ENCODE measurements around the gene ANTXR1.

ANTXR1 gene

DNA sequence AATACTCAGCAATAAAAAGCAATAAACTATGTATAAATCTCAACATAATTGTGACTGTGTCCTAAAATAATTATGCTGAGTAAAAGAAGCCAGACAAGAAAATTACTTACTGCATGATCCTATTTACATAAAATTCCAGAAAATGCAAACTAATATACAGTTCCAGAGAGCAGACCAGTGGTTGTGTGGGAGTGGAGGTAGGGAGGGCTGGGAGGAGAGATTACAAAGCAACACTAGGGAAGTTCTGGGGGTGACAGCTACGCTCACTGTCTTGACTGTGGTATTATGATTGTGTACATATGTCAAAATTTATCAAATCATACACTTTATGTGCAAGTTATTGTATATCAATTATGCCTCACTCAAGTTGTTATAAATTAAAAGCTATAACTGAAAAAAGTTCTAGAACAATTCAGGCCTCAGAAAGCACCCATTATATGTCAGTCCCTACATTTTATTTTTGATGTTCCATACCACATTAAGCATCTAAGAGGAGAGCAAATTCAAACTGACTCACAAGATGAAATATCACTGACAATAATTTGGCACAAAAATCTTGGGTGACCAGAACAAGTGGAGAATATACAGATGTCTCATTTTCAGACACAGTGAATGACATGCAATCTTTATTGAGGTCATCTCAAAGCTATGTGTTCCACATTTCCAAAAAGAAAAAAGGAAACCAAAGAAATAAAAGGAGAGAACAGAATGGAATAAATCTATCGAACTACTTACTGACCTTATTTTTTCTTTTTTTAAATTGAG is 85.1 kb downstream of the ANTXR1 start:
- DNase-seq (ENCODE audit: low spot score): no peak

DNA sequence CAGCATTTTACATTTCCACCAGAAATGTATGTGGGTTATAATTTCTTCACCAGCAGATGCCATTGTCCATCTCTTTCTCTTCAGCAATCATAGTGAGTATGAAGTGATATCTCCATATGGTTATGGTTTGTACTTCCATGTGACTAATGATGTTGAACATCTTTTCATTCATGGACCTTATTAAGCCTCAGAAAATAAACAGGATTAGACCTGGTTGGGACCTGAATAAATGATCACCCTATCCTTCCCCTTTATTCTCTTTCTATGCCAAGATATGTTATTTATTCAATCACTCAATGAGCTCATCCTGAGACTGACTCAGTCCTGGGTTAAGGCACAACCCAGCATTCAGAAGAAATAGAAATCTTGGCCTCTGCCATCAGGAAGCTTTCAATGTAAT is 86.6 kb downstream of the ANTXR1 start:
- DNase-seq (ENCODE audit: low spot score): no peak

DNA sequence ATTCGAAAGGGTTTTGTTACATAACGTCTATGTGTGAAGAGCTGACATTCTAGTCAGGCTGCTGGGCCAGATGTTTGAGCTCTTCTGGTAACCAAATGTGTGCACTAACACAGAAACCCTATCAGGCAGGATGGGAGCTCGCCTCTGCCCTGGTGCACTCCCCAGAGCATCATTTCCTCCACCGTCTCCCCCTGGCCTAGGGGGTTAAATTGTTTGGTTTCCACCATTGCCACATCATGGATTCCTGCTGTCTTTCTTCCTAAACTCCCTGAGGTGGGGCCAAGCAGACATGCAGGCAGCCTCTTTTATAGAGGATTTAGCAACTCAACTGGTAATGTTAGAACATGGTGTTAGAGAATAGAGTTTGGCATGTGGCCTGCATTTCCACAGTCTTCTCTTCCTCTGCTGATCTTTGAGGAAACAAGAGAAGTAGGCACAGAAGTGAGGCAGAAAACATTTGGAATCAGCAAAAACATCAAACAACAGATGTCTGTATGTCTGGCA is 87.3 kb downstream of the ANTXR1 start:
- no peak for DNase-seq (ENCODE audit: low spot score)

DNA sequence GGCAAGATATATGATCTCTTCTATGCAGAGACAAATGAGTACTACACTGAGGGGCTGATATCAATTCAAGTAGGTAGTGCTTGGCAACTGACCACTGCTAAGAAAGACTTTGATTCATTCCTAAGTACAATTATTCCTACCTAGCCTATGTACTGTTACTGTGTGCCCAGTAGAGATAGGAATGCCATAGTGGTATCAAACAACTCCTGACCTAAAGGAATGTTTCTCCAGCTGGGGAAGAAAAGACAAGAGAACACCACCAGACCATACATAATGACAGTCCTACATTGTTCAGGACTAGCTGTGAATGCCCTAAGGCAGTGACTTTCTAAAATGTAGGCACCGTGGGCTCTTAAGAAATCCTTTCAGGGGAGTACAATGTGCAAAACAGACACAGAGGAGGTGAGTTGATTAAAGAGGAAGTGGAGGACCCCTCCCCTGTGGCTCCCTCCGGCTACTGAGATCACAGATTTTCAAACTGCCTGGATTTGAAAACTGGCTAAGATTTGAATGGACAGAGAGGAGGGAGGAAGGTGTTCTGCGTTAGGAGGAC is 89.1 kb downstream of the ANTXR1 start:
- no peak for DNase-seq (ENCODE audit: low spot score)

GRCh38 chr2:69103419-69103818 is 90.4 kb downstream of the ANTXR1 start:
- DNase-seq (ENCODE audit: low spot score): no peak

- no peak for DNase-seq (ENCODE audit: low spot score)
Measured at GRCh38 chr2:69104261-69104660, 91.3 kb downstream of the ANTXR1 start.

DNA sequence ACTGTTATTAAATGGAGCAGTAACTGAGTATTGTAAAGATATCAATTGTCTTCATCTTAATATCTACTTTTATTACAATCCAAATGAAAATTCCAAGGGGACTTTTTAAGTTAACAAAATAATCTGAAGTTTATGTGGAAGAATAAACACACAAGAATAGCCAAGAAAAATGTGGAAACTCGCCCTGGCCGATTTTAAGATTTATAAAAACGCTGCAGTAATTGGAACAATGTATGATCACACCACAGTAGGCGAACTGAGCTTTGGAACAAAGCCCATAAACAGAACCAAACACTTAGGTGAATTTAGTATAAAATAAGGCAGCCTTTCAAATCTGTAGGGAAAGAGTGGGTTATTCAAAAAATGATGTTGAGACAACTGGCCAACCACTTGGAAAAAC is 96.3 kb downstream of the ANTXR1 start:
- DNase-seq (ENCODE audit: low spot score): no peak

- no peak for DNase-seq (ENCODE audit: low spot score)
Measured at GRCh38 chr2:69111076-69111475, 98.1 kb downstream of the ANTXR1 start.

- DNase-seq (ENCODE audit: low spot score): no peak
Measured at GRCh38 chr2:69113627-69114026, 100.6 kb downstream of the ANTXR1 start.

GRCh38 chr2:69114534-69114933 is 101.6 kb downstream of the ANTXR1 start:
- no peak for DNase-seq (ENCODE audit: low spot score)

- DNase-seq (ENCODE audit: low spot score): no peak
Measured at GRCh38 chr2:69116438-69116837, 103.5 kb downstream of the ANTXR1 start.

GRCh38 chr2:69118609-69119008 is 105.6 kb downstream of the ANTXR1 start:
- no peak for DNase-seq (ENCODE audit: low spot score)

DNA sequence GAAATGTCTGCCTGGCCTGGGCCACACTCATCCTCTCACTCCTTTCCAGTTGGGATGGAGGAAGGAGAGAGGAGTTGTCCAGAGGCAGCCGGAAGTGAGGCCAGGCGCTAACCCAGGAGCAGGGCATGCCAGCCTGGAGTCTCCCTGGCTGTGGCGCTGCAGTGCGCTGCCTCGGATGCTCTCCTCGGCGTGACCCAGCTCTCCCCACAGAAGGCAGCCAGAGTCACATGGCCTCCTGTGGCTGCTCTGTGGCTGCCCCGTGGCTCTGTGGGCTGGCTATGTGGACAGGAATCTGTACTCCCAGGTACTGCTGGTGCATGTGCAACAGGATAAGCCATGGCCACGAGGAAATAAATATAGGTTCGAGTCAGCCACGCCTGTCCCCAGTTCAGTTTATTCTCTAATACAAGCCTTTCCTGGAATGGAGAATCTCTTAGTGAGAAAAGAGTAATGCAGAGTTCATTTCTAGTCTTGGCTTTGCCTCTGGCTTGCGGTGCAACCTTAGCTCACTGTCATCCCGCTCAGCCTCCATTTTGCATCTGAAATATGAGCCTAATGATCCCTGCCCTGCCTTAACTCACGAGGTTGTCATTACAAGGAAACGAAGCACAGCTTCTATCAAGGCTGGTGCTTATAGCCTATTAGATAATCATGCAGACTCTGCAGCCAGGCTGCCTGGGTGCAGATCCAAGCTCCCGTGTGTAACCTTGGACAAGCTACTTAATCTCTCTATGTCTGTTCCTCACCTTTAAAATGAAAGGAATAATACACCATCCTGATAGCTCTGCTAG is 106.3 kb downstream of the ANTXR1 start:
- DNase-seq (ENCODE audit: low spot score): no peak

GRCh38 chr2:69122271-69122670 is 109.3 kb downstream of the ANTXR1 start:
- DNase-seq (ENCODE audit: low spot score): no peak

- no peak for DNase-seq (ENCODE audit: low spot score)
Measured at GRCh38 chr2:69123182-69123581, 110.2 kb downstream of the ANTXR1 start.

DNA sequence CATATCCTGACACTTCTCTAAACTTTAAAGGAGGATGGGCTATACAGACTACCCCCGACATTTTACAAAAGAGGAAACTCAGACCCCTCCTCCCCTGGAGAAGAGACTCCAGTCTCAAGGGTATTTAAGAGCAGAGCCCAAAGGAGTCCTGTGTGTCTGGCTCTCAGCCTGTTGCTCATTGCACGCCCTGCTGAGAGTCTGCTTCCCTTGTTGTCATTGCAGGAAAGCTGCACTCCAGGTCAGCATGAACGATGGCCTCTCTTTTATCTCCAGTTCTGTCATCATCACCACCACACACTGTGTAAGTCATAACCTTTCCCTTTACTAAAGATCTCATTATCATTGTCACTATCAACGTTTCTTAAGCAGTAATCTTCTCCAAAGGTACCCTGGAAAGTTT is 111.4 kb downstream of the ANTXR1 start:
- DNase-seq (ENCODE audit: low spot score): no peak

DNA sequence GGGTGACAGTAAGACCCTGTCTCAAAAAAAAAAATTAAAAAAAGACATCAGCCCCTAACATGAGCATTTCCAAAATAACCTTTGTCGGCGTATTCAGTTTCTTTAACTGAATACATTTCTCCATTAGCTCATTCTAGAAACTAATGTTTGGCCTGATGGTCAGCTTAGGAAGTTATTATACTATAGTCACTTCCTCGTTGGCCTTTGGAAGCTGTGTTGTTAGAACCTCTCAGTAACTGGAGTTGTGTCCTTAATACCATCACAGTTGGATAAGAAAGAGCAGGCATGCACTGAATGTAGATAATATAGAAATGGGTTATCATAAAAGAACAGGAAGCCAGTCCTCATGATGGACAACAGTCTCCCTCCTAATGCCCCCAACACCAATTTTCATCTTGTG is 112.8 kb downstream of the ANTXR1 start:
- no peak for DNase-seq (ENCODE audit: low spot score)

DNA sequence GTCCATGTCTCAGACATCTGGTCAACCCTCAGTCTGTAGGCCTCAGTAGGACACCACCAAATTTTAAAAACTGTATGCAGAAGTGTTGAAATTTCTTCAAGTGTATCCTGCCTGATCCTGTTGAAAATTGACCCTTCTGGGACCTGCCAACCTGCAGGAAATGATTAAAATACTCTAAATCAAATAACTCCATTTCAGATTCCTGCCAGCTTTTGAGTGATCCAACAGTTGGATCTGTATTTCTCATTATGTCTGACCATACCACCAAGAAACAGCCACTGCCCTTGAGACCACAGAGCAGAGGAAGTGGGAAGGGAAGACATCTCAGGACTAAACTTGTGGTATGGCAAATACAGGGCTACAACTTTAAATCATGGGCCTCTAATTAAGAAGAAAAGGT is 113.4 kb downstream of the ANTXR1 start:
- DNase-seq (ENCODE audit: low spot score): no peak

GRCh38 chr2:69131452-69131851 is 118.5 kb downstream of the ANTXR1 start:
- DNase-seq (ENCODE audit: low spot score): no peak

- DNase-seq (ENCODE audit: low spot score): no peak
Measured at GRCh38 chr2:69131983-69132675, 119.2 kb downstream of the ANTXR1 start.

DNA sequence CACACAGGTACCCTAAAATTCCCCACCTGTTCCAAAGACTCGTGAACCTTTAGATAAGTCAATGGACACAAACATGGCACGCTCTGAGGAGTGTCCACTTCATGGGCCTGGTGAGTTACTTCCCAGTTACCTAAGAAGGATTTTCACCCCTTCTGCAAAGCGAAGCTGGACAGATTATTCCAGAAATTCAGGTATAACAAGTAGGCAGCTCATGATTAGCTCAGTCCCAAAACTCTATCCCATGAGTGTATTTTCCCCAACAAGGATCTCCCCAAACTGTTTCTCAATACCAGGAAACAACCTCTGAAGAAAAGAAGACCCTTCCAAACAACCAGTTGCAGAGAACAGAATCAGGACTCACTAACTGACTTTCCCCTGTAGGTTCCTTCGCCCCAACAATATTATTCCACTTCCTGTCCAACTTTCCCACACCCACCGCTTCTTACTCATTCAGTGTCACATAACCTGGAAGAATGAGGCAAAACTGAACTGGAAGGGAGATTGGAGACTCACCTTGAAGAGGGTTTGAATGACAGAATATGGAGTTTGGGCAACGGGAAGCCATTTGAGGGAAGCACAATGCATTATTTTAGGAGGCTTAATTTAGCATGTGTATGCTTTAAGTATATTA is 120.1 kb downstream of the ANTXR1 start:
- no peak for DNase-seq (ENCODE audit: low spot score)

DNA sequence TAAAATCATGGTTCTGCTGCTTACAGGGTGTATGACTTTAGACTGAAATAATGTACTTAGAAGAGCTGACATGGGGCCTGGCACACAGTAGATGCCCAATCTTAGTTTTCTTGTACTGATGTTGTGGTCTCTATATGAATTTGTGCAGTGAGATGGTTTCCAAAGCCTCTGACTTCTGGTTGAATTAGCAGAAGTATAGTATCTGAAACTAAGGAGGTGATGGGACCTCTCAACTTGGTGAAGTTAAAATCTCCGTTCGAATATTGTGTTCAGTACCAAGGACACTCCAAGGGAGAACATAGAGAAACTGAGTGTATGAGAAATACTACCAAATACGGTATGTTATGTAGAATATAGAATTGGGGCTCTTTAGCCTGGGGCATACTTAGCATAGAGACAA is 120.9 kb downstream of the ANTXR1 start:
- no peak for DNase-seq (ENCODE audit: low spot score)
